OCI-LY3 (cell line): Measurements from ENCODE around the gene PUS7.
"Not testable (repeated sequence)": the region's sequence is repeated elsewhere in the genome, so short reads cannot be mapped to it uniquely, and the experiment has no call there.

Experiments
- CTCF ChIP-seq: fragments of 200-600, 300-600 bp; sonication (generic); IDR thresholded peaks from 2 replicates; pipeline ENCODE4 v1.5.1; 2014; ENCODE audit warnings: antibody characterized with exemption, low read length, low read depth
- EZH2phosphoT487 ChIP-seq: fragments of 200-600 bp; shearing (Covaris generic); IDR thresholded peaks from 2 replicates; pipeline ENCODE4 v1.6.1; 2018; ENCODE audit warnings: antibody characterized with exemption, mixed run types, low read depth

- not testable (repeated sequence) for TF ChIP-seq CTCF, EZH2phosphoT487
Measured at GRCh38 chr7:105520620-105521019, 1.5 kb downstream of the PUS7 start.
